COLO668 (cell line): Measurements from ENCODE around the gene EHD1.
A peak's percentile ranks its signal among the peaks of the same experiment; 100 is the strongest.
"Not testable (repeated sequence)": the region's sequence is repeated elsewhere in the genome, so short reads cannot be mapped to it uniquely, and the experiment has no call there.

ENCODE experiments used
- DNase-seq: peaks from one replicate; lab custom pipeline; 2025; ENCODE audit not compliant: unreplicated experiment; lab: John Stamatoyannopoulos, UW

The EHD1 gene

DNA sequence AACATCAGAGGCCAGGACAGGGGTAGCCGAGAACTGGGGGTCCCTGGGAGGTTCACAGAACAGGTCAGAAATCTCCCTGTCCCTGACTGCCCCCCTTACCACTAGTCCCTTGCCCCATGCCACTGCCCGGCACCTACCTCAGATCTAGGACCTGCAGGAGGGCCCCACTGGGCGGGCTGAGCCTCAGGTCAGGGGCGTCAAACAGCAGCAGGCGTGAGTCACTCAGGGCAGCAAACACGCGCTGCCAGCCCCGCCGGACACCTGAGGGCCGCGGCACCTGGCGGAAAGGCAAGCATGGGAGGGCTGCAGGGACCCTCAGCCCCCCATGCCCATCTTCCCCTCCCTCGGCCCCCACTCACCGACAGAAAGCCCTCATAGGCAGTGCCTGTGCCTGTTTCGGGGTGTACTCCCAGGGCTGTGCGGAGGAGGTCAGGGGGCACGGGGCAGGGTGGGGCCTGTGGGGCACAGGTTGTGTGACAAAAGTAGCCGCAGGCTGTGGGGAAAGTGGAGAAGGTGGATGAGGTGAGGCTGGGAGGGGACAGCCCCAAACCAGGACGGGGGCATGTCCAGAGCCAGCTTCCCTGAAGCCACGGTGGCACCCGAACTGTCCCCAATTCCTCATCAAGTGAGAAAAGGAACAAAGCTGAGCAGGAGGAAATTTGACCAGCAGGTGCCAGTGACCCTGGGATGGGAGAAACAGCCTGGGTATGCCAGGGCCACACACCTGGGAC is 45.8 kb downstream of the EHD1 start:
- DNase-seq, result no peak

DNA sequence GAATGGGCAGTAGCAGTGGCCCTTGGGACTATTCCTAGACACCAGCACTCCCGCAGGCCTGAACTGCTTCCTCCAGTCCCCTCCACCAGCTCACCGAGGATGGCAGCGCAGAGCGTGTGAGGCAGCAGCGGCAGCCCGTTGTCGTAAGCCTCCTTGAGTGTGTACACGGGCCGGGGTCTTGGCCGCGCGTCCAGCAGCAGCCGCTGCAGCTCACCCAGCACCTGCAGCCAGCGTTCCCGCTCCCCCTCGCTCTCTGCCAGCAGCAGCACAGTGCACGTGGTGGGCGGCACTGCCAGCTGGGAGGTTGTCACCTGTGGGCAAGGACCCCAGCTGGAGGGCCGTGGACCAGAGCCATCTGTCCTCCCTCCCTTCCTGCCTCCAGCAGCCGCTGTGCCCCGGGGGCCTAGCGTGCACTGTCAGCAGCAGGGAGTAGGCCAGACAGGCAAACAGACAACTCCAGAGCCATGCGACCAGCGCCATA is 47.0 kb downstream of the EHD1 start:
- no peak for DNase-seq

DNA sequence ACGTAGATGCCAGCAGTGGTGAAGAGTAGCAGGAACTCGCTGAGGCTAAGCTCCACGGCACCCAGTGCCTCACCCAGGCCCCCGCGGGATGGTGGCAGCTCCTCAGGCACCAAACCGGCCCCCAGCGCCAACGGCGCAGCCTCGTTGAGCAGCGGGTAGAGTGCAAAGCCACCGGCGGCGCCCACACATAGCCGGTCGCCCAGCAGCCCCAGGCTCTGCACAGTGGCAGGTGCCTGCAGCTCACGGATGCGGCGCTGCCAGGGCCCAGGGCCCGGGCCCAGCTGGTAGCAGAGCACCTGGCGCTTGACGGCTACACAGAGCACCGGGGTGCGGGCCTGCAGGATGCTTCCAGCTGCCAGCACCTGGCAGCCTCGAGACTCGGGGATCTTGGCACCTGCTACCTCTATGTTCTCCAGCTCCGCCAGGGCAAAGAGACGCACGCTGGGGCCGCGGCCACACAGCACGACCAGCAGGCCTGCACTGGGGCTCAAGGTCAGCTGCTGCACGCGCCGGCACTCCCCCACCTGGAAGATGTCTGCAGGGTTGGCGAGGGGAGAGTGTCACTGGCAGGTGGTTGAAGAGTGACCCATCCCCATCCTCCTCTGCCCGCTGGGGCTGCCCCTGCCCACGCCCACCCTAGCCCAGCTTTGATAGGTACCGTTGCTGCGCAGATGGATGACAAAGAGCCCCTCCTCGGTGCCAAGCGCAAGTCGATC is 48.7 kb downstream of the EHD1 start:
- DNase-seq, result no peak

DNA sequence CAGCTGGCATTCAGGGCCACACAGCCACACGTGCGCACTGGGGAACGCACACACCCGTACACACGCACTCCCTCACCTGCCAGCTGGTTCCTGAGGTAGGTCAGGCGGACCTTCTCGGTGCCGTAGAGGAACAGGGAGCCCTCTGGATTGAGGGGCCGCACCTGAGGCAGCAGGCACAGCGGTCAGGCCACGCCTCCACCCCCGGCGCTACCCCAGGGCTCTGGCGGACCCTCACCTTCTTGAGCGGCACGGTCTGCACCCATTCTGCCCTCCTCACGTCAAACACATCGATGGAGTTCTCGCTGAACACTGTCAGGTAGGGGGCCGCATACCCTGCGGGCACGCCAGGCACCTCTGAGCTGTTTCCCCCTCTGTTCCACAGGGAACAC is 51.0 kb downstream of the EHD1 start:
- DNase-seq, result no peak

DNA sequence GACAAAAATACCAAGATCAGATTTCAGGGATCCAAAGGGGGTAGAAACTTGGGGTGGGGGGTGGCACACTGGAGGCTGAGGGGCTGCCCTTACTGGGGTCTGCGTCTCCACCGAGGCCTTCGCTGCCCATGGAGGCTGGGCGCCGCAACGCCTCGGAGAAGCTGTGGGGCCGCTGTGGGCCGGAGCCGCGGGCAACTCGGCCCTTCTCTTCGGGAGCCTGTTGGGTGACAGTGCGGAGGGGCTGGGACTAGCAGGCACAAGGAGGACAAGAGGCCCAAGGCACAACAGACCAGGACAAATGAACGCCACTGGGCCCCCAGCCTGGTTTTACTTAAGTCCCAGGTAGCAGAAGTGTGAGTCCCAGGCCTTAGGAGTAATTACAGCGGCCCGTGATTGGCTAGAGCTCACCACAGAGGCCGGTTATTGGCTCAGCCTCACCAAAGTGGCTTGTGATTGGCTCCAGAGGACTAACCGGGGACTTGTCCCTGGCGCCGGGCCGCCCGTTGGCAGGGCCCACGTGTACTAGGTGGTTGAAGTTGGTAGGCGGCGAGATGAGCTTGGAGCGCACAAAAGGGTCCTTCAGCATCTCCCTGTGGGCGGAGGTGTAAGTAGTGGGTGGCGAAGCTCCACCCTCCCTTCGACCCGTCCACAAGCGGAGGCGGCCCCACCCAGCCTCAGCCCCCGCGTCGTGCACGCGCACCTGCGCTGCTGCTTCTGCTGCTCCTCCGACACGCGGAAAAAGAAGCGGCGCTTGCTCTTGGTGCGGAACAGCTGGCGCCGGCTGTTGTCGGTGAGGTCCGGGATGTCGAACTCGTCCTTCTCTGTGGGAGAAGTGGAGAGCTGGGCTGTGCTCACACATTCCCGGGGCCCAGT is 51.6 kb downstream of the EHD1 start:
- DNase-seq, result no peak

DNA sequence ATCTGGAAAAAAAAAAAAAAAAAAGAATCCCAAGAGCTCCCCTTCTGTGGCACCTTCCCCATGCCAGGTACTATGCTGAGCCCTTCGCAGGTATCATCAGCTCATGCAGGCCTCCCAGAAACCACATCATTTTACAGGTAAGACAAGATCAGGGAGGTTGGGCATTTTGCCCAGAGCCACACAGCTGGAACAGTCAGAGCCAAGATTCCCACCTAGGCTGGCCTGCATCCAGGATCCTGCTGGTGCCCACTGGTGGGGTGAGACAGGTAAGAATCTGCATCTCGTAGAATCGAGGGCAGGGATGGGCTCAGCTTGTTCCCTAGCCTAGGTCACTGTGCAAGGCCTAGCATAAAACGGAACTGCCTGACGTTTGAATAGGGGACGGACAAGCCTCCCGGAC is 52.4 kb downstream of the EHD1 start:
- no peak for DNase-seq

DNA sequence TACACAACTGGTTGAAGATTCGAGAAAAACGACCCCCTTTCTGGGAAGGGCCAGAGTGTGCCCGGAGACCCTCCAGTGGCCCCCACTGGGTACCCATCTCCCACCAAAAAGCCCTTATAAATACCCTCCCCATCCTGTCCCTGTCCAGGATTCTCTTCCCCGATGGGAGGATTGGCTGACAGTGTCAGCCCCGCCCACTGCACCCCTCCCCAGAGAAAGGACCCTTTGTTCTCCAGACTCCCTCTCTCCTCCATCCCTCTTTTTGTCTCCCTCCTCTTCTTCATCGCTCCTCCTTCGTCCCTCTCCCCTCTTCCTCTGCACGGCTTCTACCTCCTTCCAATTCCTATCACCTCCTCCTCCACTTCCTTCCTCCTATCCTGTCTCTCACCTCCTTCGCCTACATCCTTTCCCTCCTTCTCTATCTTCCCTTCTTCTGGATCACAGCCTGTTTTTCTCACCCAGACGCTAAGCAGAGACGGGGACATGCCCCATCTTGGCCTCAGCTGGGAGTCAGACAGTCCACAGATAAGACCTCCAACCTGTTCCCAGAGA is 54.8 kb downstream of the EHD1 start:
- DNase-seq, result no peak

DNA sequence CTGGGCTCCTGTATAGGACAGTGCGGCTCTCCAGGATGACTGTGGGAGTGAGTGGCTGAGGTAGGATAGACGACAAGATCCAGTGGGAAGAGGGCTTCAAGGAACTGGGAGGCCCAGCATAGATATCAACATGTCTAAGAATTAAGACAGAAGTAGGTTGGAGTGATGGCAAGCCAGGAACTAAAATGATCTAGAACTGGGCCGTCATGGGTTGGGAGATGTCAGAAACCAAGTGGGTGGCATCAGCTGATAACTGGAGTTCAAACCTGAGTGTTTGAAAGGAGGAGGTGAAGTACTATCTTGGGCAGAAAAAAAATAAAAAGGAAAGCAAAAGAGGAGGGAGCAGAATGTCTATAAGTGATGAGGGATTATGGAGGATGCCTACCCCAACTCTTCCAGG is 60.9 kb downstream of the EHD1 start:
- no peak for DNase-seq

DNA sequence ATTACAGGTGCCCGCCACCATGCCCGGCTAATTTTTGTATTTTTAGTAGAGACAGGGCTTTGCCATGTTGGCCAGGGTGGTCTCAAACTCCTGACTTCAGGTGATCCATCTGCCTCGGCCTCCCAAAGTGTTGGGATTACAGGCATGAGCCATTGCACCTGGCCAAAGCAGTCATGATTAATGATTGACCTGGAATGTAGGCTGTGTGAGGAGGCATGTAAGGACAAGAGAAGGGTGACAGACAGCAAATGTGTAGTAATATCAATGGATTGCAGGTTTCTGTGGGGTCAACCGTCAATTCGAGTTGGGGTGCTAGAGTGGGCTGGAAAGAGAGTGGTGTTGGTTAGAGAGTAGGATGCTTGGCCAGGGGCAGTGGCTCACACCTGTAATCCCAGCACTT is 63.0 kb downstream of the EHD1 start:
- DNase-seq, result not testable (repeated sequence)

DNA sequence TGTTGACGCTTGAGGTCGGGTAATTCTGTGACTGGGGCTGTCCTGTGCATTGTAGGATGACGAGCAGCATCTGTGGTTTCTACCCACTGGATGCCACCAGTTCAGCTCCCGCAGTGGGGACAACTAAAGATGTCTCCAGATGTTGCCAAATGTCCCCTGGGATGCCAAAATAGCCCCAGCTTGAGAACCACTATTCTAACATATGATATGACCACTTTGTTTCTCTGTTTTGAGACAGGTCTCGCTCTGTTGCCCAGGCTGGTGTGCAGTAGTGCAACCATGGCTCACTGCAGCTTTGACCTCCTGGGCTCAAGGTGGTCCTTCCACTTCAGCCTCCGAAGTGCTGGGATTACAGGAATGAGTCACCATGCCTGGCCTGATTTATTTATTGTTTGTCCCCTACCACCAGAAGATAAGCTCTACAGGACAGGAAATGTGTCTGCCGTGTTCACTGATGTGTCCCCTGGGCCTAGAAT is 63.7 kb downstream of the EHD1 start:
- DNase-seq, result peak; percentile 4

DNA sequence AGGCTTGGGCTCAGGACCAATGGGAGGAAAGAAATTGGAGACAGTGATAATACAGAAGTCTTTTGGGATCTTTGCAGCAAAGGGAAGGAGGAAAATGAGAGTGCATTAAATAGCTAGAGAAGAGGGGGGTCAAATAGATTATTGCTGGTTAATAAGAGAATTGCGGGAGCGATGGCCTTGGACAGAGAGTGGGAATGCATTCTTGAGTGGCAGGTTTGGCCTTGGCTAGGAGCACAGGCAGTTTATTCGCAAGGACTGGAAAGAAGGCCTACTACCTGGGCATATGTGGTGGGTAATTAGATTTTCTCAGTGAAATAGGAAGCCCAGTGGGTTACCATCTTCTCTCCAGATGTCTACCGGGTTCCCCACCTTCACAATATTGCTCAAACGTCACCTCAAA is 64.6 kb downstream of the EHD1 start:
- no peak for DNase-seq

DNA sequence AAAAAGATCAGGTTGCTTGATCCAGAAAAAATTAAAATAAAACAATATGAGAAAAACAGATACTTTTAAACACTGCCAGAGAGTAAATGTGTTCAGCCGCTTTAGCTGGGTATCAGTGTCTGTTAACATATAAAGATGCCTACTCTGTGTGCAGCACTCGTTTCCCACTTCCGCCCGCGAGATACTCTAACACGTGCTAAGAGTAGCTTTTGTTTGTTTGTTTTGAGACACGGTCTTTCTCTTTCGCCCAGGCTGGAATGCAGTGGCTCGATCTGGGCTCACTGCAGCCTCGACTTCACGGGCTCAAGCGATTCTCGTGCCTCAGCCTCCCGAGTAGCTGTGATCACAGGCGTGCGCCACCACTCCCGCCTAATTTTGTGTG is 67.5 kb downstream of the EHD1 start:
- DNase-seq, result peak; percentile 62

DNA sequence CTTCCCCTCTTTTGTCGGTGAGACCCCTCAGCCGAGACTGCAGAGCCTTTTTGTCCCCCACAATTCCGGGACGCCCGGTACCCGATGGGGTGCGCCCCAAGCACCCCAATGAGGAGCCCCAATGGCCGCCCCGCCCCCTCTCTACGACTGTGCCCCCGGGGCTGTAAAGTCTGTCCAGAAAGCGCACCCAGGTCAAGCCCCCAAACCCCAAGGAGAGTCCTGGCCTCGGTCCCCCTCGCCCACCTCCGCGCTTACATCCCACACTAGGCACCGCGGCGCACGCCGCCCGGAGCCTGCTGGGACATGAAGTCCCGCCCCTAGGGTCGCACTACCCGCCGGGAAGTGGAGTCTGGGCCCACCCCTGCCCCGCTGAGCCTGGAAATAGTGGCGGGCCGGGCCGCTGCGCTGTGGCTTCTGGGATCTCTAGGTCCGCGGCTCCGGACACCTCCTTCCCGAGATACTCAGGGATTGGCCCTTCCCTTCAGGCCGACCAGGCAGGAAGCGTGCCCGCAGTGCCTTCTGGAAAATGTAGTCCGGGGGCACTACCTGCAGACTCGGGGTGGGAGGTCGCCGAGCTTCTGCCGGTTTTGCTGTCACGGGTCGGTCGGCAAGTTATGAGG is 68.0 kb downstream of the EHD1 start, which contains the start of gene MEN1:
MEN1 (minus strand) TSS at position 281 of the 620 bp plus-strand sequence. CDS start 442 bp downstream, outside the sequence.
- DNase-seq, result peak; percentile 97

DNA sequence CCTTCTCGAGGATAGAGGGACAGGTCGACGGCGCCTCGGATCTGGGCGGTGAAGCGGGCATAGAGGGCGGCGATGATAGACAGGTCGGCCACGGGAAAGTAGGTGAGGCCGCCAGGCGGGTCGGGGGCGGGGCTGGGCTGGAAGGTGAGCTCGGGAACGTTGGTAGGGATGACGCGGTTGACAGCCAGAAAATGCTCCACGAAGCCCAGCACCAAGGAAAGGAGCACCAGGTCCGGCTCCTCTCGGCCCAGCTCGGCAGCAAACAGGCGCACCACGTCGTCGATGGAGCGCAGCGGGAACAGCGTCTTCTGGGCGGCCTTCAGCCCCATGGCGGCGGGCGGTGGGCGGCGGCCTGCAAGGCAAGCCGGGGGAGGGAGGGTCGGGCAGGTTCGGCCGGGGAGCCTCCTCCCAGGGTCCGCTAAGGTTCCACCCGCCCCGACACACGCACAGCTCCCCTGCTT is 68.6 kb downstream of the EHD1 start:
- DNase-seq, result peak; percentile 53

DNA sequence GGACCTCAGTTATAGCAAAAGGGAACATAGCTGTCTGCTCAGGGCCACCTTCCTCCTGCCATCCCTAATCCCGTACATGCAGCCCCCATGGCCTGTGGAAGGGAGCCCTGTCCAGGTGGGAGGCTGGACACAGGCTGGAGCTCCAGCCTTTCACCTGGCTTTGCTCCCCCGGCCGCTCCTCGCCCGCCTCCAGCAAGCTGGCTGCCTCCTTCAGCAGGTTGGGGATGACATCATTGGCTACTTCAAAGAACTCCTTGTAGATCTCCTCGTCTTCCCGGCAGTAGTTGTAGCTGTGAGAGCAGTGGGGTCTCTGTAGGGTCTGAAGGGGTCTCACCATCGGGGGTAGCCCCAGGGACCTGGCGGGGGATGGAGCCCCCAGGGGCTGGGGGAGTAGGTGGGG is 72.9 kb downstream of the EHD1 start:
- DNase-seq, result no peak

DNA sequence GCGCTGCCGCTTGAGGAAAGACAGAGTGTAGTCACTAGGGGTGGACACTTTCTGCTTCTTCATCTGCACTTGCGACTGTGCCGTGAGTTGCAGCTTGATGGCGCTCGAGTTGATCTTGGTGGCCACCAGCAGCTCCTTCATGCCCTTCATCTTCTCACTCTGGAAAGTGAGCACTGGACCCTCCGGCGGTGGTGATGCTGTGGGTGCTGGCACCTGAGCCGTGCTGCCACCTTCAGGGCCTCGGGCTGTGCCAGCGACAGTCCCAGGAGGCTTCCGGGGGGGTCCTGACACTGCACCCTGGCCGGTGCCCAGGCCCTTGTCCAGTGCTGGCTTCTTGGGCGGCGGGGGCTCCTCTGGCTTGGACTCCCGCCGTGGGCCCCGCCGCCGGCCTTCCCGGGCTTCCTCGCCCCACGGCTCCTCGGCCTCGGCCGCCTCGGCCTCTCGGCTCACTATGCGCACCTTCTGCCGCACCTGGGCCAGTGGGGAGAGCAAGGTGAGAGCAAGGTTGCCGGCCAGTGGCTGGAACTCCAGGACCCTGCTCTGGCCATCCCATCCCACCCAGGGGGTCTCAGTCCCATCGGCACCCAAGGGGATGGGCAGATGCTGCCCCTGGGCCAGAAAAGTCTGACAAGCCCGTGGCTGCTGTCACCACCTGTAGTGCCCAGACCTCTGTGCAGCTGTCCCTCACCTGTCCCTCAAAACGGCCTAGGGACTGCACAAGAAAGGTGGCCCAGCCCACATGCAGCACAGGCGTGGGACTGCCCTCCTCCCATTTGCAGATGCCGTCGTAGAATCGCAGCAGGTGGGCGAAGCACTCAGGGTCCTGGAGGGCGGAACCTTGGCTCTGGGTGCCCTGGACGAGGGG is 73.8 kb downstream of the EHD1 start:
- no peak for DNase-seq

DNA sequence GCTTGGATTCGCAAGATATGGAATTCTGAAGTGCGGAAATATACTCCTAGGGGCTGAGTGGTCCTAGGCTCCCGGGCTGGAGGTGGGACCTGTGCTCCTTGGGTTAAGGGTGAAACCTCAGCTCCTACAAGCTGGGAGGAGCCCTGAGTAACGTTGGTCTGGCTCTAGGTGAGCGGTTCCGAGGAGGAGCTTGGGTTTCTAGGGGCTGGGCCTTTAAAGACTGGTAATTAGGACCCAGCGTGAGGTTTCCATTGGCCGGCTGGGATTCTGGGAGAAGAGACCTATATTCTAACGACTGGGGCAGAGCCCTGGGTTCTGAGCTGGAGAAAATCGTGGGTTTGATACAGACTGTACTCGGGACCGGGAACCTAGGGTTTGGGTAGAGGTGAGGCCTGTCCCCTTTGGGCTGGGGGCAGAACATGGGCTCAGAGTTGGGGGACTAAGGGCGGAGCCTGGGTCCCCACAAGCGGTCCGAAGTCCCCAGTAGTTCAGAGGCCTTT is 74.5 kb downstream of the EHD1 start:
- DNase-seq, result no peak

DNA sequence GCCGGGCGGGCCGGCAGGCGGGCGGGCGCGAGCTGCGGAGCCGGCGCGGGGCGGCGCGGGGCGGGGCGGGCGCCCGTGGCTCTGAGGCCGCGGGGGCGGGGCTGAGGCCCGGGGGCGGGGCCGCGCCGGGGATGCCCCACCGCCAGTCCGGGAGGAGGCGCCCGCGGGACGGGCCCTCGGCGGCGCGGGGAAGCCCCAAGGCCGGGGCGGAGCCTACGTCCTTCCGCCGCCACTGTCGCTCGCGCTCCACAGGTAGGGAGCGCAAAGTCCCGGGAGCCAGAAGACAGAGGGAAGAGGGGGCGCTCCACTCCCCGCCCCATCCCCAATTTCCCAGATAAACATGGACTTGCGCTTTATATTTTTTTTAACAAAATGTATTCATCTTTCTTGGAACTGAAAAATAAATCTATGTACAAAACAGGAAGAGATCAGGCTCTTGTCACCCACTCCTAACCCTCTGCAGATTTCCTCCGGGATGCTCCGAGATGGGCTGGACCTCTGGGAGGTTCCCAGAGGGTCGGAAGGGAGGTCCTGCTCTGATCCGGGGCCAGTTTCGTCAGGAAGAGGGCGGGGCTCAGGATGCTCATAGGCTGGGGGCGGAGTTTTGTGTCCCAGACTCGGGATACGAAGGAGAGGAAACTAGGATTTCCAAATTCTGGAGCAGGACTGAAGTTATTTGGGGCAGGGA is 75.1 kb downstream of the EHD1 start, which contains the start of gene MAP4K2:
MAP4K2 (minus strand) TSS at position 57 of the 688 bp plus-strand sequence. CDS start 65 bp downstream, outside the sequence.
- DNase-seq, result peak; percentile 94
